ENCODE results near the gene SUCLG1.
"Not testable (repeated sequence)": the region's sequence is repeated elsewhere in the genome, so short reads cannot be mapped to it uniquely, and the experiment has no call there.

SUCLG1 gene

DNA sequence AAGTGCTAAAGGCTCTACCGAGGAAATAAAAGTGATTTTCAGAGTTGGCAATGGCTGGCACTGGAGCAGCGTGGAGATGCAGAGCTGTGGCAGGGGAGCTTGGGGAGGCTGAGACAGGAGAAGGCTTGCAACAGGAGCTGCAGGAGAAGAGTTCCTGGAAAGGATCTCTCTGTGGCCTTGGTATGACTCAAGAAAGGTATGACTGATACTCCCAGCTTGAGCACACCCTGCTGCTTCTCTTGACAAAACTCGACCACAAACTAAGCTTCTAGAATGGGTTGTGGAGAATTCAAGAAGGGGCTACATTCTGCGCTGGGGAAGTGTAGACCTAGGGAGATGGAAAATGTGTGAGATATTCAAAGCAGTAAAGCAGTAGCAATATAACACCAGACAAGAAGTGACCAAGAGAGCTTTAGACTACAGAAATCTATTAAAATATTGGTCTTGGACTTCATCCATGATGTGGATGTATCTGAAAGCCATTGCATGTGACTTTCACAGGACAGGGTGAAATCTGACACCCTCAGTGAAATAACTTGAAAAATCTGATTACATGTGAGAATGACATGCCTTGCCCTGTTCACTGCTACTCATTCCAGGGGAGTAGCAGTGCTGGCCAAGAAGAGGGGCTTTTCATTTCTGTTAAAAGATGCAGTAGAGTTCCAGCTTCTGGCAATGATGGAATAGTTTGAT, 41.5 kb downstream of the SUCLG1 start:
- no peak for DNase-seq

DNA sequence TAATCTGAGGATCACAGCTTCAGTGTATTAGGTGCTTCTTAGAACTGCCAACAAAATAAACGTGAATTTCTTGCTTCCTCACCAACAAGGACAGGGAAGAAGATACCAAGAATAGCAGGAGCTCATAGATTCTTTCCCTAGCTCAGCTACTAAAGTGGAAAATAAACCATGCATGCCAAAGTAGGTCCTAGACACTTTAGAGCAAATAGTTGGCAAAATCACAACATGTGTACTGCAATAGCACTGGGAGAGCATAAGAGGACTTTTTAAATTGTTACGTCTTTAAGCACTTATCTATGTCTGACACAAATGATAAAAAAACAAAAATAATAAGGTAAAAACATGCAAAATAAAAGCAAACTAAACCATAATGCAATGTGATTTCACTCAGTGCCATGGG, 49.5 kb downstream of the SUCLG1 start:
- DNase-seq: no peak

DNA sequence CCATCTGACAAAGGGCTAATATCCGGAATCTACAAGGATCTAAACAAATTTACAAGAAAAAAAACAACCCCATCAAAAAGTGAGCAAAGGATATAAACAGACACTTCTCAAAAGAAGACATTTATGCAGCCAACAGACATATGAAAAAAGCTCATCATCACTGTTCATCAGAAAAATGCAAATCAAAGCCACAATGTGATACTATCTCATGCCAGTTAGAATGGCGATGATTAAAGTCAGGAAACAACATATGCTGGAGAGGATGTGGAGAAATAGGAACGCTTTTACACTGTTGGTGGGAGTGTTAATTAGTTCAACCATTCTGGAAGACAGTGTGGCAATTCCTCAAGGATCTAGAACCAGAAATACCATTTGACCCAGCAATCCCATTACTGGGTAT, 57.0 kb downstream of the SUCLG1 start:
- DNase-seq: not testable (repeated sequence)

DNA sequence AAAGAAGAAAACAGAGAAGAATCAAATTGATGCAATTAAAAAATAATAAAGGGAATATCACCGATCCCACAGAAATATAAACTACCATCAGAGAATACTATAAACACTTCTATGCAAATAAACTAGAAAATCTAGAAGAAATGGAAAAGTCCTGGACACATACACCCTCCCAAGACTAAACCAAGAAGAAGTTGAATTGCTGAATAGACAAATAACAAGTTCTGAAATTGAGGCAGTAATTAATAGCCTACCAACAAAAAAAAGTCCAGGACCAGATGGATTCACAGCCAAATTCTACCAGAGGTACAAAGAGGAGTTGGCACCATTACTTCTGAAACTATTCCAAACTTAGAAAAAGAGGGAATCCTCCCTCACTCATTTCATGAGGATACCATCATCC, 59.2 kb downstream of the SUCLG1 start:
- not testable (repeated sequence) for DNase-seq

DNA sequence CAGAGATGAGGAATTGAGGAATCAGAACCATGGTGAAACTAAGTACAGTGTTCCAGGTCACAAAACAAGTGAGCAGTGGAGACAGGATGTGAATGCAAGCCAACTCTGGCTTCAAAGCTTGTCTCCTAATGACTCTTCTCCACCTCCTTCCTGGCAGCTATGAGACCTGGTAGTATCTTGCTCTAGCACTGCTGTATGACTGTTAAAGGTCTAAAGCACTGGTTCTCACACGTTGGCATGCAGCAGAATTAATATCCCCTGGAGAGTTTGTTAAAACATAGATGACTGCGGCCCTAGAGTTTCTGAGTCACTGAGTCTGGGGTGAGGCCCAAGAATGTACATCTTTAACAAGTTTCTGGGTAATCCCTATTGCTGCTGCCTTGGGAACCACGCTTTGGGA, 63.3 kb downstream of the SUCLG1 start:
- no peak for DNase-seq

DNA sequence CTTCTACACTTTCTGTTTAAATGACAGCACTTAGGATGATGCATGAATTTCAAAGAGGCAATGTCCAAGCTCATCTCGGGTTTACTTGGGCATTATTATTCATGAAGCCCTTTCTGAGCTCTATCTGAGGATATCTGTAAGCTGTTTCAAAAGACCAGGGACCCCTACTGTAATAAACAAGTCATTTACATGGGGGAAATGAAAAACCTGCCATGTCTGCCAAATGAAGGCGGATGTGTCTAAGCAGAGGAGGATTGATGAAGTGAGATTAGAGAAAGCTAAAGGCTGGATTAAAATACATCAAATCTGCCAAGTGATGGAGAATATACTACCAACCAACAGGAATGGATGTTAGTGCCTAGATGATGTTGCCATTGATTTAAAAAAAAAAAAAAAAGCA, 64.5 kb downstream of the SUCLG1 start:
- no peak for DNase-seq

DNA sequence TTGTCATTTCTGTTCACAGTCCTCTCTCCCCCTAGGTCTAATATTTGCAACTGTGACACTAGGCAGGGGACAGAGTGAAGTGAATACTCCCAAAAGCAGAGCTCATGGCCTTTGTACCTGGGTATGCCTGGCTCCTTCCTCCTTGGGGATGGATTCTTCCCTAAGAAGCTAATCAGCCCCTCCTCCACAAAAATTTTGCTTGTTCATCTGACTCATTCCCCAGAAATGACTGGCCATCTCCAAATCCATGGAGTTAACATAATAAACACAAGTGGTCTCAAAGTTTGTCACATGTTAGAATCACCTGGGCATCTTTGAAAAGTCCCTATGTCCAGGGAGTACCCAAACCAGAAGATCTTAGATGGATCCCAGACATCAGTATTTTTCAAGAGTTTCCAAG, 65.3 kb downstream of the SUCLG1 start:
- no peak for DNase-seq

DNA sequence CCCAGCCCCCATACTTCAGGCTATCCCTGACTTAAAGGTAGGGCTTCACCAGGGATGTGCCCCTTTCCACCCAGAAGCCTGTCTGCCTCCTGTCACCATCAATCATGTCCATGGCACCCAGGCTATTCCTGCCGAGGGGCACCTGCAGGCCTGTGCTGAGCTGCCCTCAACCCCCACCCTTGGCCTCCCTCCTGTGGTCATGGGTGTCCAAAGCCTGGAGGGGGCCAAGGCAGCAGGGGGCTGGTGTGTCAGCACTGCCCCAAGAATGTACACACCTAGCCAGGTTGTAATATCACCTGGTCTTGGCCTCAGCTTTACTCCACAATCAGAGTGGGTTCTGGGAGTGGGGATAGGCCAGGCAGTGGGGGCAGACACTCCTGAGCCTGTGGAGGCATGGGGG, 69.3 kb downstream of the SUCLG1 start:
- DNase-seq: no peak

DNA sequence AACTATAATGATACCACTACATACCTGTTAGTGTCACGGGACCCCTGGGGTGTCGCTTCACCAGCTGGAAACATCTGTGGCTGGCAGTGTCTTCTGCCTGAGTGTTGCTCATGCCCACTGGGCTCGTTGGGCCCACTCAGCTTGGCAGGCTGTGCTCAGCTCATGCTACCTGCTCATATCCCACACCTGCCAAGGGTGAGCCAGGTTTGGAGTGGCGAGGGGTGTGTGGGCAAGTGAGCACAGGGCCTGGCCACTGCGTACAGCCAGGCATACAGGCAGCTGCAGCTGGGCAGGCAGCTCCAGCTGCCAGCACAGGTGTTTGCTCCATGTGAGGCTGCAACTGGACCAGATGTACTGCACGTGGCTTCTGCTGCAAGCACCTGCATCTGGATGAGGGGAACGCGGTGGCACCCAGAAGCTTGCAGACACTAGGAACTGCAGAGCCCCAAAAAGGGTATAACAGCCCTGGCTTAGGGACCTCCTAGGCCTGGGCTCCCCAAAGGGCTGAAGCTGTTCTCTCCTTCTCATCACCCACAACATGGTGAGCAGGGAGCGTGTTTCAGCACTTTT, 70.1 kb downstream of the SUCLG1 start:
- DNase-seq: no peak

DNA sequence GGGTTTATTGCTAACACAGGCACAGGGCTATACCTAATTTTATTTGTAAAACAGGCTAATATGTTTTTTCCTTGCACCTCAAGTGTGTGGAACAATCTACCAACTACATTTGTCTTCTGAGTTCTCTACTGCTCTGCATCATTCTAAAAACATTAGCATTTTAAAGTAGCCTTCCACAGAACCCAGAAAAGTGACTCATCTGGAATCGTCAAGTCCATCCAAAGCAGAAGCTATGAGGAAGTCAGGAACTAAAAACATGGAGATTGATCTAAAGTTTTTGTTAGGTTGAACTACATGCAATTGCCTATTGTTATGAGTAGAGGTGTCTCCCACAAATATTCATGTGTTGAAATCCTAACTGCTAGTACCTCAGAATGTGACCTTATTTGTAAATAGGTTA, 70.9 kb downstream of the SUCLG1 start:
- DNase-seq: no peak

DNA sequence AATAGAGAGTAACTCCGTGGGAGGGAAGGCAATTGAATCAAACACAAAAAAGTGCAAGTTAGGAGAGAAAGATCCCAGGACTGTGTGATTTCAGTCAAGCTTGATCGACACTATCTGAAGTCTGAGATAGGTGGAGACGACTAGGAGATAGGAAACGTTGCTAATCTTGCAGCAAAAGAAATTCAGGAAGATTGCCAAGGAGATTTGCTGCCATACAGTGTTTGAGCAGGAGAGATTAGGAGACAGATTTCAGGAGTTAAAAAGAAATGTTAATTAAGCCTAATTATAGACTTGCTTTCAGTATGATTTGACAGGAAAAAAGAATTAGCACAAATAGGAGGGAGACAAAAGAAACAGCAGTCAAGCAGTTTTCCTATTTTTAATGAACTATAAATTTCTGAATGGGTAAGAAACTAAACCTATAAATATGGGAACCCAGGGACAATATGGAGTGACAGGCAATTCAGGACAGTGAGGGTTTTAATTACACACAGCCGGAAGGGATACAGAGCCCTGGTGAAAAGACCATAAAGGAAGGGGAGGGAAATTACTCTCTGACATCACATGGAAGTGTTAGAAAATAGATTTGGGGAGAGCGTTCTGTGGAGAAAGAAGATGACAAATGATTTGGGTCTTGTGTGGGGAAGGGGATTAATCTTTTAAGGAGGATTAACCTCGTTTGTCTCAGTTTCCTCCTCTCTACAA, 72.6 kb downstream of the SUCLG1 start:
- no peak for DNase-seq

DNA sequence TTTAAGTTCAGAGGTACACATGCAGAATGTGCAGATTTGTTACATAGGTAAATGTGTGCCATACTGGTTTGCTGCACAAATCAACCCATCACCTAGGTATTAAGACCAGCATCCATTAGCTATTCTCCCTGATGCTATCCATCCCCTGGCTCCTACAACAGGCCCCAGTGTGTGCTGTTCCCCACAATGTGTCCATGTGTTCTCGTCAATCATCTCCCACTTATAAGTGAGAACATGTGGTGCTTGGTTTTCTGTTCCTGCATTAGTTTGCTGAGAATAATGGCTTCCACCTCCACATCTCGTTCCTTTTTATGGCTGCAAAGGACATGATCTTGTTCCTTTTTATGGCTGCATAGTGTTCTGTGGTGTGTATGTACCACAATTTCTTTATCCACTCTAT, 75.8 kb downstream of the SUCLG1 start:
- DNase-seq: no peak

DNA sequence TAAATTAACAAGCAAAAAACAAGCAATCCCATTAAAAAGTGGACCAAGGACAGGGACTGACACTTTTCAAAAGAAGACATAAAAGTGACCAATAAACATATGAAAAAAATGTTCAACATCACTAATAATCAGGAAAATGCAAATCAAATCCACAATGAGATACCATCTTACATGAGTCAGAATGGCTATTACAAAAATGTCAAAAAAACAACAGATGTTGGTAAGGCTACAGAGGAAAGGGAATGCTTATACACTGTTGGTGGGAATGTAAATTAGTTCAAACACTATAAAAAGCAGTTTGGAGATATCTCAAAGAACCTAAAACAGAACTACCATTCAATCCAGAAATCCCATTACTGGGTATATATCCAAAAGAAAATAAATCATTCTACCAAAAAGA, 78.2 kb downstream of the SUCLG1 start:
- DNase-seq: no peak

DNA sequence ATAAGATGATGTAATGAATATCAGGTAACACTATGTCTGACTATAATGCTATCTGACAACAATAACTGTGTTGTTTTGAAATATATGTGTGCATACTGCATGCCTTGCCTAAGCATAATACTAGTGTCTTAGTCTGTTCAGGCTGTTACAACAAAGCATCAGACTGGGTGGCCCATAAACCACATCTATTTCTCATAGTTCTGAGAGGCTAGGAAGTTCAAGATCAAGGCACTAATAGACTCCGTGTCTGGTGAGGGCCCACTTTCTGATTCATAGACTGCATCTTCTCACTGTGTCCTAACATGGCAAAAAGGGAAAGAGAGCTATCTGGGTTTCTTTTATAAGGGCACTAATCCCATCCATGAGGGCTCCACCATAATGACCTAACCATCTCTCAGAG, 80.1 kb downstream of the SUCLG1 start:
- no peak for DNase-seq

DNA sequence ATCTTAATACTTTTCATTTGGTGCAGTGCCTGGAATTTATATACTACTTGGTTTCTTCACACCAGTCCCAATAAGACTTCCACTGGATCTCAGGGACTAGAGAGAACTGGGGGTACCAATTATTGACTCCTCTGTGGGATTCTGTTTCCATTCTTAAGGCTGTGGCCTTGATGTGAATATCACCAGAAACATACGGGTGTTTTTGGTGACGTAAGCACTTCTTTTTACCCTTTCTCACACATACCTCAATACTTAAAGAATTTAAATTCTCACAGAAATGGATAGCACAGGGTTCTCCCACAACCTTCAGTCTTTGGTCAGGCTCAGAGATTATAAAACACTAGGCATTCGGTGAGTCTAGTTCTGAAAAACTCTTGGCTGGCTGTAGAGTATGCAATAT, 84.1 kb downstream of the SUCLG1 start:
- DNase-seq: no peak

DNA sequence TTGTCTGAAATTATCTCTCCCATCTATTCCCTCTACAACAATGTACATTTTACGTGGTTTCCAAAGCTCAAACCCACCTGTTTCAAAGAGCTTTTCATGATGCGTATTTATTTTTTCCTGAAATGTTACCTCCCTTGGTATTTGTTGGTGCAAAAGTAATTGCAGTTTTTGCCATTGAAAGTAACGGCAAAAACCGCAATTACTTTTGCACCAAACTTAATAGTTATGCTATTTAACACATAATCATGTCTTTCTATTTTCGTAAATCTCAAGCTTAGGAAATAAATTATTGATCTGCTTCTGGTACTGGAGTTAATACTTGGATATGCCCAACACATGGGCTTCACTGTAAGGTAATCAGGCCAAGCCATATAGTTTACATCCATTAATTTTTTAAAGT, 85.2 kb downstream of the SUCLG1 start:
- no peak for DNase-seq
